KMS-11 (cell line): ENCODE measurements around the gene KAT5.
"Not testable (repeated sequence)": the region's sequence is repeated elsewhere in the genome, so short reads cannot be mapped to it uniquely, and the experiment has no call there.

Experiments
- H2AFZ ChIP-seq: fragments of 200-600 bp; sonication (generic); 2 replicates; pipeline ENCODE4 v1.6.1; 2016; ENCODE audit warnings: antibody characterized with exemption, mixed run types, low read depth
- H3K27ac ChIP-seq: fragments of 200-600 bp; sonication (generic); 2 replicates; pipeline ENCODE4 v1.6.1; 2016; ENCODE audit warnings: mild to moderate bottlenecking, mixed run types
- H3K27me3 ChIP-seq: fragments of 200-600 bp; sonication (generic); 2 replicates; pipeline ENCODE4 v1.6.1; 2017; ENCODE audit warnings: mild to moderate bottlenecking, low read depth, mixed run types, moderate library complexity; ENCODE audit not compliant: insufficient read depth
- H3K36me3 ChIP-seq: fragments of 200-600 bp; sonication (generic); 2 replicates; pipeline ENCODE4 v1.6.1; 2017; ENCODE audit warnings: mild to moderate bottlenecking, mixed run types; ENCODE audit not compliant: insufficient read depth
- H3K4me1 ChIP-seq: fragments of 200-600 bp; sonication (generic); 2 replicates; pipeline ENCODE4 v1.6.1; 2016; ENCODE audit warnings: mild to moderate bottlenecking, low read depth, mixed run types; ENCODE audit not compliant: poor library complexity, severe bottlenecking
- H3K4me2 ChIP-seq: fragments of 200-600 bp; sonication (generic); 2 replicates; pipeline ENCODE4 v1.7.0; 2016; ENCODE audit warnings: mild to moderate bottlenecking, mixed run types
- H3K4me3 ChIP-seq: fragments of 200-600 bp; sonication (generic); IDR thresholded peaks from 2 replicates; pipeline ENCODE4 v1.6.1; 2017; ENCODE audit warnings: low read depth, low read length, mixed read lengths; ENCODE audit not compliant: insufficient read depth
- H3K79me2 ChIP-seq: fragments of 200-600 bp; sonication (generic); 2 replicates; pipeline ENCODE4 v1.6.1; 2016; ENCODE audit warnings: low read depth, mixed run types; ENCODE audit not compliant: insufficient read depth
- H3K9ac ChIP-seq: fragments of 200-600 bp; sonication (generic); 2 replicates; pipeline ENCODE4 v1.6.1; 2016; ENCODE audit warnings: mild to moderate bottlenecking, mixed run types
- H4K20me1 ChIP-seq: fragments of 200-600 bp; sonication (generic); 2 replicates; pipeline ENCODE4 v1.6.1; 2016; ENCODE audit warnings: mild to moderate bottlenecking, mixed run types; ENCODE audit not compliant: insufficient read depth
- TF ChIP-seq, protein P1 (sequence below): fragments of 200-600 bp; sonication (generic); conservative IDR thresholded peaks from 2 replicates; pipeline ENCODE4 v1.6.1; 2017; ENCODE audit warnings: low read depth, mild to moderate bottlenecking, antibody characterized with exemption, low read length, moderate library complexity, mixed read lengths

The KAT5 gene

DNA sequence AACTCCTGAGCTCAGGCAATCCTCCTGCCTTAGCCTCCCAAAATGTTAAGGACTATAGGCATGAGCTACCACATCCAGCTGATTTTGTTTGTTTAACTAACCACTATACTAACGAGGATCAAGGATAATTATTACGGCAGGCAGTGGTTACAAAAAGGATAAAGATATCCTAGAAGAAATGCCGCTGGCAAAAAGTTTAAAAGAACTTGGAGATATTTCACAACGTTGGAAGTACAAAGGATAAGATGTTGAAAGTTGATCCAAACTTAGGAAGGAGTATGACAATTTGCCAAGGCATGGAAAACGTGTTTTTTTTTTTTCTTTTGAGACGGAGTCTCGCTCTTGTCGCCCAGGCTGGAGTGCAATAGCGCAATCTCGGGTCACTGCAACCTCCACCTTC, 55.4 kb downstream of the KAT5 start:
- H3K27ac ChIP-seq, result no peak overlapping the region
- no peaks in the 10 kb centered on the region for H4K20me1 ChIP-seq
- H2AFZ ChIP-seq, result no peak overlapping the region
- no peak overlapping the region for H3K4me3 ChIP-seq
- peaks cover 19% of the 10 kb centered on the region for H3K4me1 ChIP-seq
- no peaks in the 10 kb centered on the region for H3K36me3 ChIP-seq
- H3K27me3 ChIP-seq, result no peaks in the 10 kb centered on the region
- H3K4me2 ChIP-seq, result no peak overlapping the region
- H3K9ac ChIP-seq, result no peak overlapping the region
- TF ChIP-seq, protein P1, sequence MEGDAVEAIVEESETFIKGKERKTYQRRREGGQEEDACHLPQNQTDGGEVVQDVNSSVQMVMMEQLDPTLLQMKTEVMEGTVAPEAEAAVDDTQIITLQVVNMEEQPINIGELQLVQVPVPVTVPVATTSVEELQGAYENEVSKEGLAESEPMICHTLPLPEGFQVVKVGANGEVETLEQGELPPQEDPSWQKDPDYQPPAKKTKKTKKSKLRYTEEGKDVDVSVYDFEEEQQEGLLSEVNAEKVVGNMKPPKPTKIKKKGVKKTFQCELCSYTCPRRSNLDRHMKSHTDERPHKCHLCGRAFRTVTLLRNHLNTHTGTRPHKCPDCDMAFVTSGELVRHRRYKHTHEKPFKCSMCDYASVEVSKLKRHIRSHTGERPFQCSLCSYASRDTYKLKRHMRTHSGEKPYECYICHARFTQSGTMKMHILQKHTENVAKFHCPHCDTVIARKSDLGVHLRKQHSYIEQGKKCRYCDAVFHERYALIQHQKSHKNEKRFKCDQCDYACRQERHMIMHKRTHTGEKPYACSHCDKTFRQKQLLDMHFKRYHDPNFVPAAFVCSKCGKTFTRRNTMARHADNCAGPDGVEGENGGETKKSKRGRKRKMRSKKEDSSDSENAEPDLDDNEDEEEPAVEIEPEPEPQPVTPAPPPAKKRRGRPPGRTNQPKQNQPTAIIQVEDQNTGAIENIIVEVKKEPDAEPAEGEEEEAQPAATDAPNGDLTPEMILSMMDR, result no peak
- H3K79me2 ChIP-seq, result no peaks in the 10 kb centered on the region

DNA sequence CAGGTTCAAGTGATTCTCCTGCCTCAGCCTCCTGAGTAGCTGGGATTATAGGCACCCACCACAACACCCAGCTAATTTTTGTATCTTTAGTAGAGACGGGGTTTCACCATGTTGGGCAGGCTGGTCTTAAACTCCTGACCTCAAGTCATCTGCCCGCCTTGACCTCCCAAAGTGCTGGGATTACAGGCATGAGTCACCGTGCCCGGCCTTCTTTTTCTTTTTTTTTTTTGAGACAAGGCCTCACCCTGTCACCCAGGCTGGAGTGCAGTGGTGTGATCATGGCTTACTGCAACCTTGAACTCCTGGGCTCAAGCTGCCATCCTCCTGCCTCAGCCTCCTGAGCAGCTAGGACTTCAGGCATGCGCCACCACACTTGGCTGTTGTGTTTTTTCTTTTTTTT, 55.8 kb downstream of the KAT5 start:
- H3K4me1 ChIP-seq, result peaks cover 19% of the 10 kb centered on the region
- H2AFZ ChIP-seq, H4K20me1 ChIP-seq, H3K79me2 ChIP-seq, H3K9ac ChIP-seq, H3K27ac ChIP-seq, H3K4me3 ChIP-seq, H3K36me3 ChIP-seq, H3K4me2 ChIP-seq, H3K27me3 ChIP-seq: not testable (repeated sequence)
